HG03196 (cell line): ENCODE measurements around the gene DUOX1.

Source experiments
- ATAC-seq: cut with Tn5 transposase; IDR thresholded peaks from one replicate; pipeline ENCODE4 v1.9.1; 2021; ENCODE audit not compliant: unreplicated experiment

The DUOX1 gene

DNA sequence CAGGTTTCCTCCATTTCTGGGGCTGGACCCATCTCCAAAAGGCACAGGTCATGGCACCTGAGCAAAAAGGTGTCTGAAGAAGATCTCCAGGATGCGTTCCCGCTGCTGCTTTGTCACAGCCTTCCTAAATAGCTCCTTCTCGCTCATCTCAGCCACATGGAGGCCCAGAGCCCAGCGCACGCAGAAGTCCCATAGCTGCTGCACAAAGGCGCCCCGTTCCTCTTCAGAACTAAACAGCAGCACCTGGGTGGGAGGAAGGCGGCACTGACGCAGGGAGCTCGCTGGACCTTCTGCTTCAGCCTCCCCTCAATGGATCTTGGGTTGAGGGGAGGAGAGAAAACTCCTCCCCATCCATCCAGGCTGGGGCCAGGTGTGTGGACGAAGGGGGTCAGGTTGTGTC lies 24.2 kb upstream of the DUOX1 start:
- ATAC-seq = no peak

DNA sequence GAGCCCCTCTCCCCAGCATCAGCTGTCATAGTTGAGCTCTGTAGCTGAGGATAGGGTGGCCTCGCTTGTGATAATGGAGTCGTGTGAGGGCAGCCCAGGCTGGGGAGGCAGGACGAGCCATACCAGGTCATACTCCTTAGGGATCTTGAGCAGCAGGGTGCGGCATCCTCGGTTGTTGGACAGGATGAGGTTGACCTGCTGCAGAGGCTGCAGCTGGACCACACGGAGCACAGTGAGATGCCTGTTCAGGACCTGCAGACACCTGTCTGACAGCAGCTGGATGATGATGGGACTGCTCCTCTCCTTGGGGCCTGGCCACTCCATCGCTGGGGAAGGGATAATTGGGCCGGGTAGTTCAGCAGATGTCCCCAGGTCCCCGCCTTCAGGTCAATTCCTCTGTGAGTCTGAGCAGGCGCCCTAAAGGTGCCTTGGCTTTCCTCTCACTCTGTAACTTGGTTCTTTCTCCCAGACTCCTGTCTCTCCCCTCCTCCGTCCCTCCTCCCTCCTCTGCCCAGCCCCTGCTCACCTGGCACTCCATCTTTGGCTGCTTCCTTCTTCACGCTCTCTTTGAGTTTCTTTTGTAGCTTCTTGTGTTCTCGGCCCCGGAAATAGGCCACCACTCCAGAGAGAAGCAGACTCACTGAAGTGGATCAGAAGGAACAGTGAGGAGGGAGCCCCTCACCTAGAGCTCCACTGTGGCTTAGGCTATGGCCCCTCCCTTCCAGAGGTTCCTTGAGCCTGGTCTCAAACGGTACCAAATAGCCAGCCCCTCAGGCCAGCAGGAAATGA lies 23.6 kb upstream of the DUOX1 start:
- ATAC-seq = no peak

DNA sequence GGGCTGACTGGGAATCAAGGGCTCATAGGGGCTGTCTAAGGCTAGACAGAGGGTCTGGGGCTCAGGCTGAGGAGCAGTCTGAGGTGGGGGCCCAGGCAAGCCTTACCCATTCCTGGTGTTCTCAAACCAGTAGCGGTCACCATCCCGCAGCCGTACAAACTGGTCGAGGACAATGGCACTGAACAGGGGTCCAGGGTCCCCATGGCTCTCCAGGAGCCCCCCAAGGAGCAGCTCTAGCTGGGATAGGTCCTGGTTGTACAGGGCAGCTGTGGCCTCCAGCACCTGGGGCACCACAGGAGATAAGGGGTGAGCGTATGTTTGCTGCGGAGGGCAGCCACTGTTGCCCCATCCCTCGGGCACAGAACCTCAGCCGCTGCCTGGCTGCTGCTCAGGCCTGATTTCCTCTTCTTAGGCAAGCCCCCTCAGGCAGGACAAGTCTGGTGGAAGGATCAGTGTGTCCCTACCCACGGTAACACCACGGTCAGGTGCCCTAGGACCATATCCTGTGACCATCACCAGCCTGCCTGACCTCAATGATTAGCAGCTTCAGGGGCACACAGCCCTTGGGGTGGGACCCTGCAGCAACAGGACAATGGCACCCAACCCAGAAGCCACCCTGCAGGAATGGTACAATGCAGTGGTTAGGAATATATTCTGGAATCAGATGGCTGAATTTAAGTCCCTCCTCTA lies 21.7 kb upstream of the DUOX1 start:
- ATAC-seq = no peak

DNA sequence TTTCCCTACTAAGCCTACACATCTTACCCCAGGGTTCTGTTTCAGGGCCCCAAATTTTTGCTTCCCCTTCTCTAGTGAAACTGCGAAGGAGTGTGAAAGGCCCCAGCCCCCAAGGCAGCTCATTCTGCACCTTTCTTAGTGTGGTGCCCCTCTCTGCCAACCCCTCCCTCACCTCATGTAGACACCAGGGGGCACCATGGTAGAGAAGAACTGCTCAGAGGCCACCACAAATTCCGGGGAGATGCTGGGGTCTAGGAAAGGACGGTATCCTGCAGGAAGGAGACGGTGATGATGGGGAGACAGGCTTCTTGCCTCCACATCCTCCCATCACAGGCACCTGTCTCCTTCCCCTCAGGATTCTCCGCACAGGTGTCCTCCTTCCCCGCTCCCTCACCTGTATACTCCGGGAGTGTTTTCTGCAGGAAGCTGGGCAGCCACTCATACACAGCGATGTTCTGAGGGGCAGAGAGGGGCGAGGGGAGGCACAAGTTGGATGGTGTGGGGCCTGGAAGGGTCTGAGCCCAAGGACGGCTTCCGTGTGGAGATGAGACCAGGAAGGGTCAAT lies 19.5 kb upstream of the DUOX1 start:
- no peak for ATAC-seq

DNA sequence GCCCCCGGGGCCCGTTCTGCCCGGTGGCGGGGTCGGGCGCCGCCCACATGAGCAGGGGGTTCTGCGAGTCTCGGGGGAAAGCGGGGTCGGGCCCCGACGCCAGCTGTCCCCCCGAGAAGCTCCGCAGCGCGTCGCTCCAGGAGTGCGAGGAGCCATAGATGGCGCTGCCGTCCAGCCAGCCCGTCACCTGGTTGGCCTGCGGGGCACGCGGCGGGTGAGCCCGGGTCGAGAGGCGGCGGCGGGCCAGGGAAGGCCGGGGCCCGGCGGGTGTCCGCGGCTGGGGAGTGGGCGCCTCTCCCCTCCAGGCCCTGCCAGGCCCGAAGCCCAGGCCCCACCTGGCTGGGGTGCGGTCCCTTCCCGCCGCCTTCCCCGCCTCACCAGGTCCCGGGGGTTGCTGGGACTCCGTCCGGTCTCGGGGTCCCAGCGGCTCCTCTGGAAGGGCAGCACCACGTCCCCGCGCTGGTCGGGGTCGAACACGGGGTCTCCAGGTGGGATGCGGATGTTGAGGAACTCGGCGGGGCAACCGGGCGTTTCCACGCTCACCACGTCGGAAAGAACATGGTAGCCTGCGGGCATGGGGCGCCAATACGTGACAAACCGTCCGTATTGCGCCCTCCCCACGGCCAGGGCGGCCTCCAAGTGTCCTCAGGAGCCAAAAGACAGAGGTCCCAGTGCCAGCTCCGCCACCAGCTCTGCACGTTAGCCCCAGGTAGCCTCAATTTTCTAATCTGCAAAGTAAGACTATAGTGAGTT lies 18.2 kb upstream of the DUOX1 start:
- no peak for ATAC-seq

DNA sequence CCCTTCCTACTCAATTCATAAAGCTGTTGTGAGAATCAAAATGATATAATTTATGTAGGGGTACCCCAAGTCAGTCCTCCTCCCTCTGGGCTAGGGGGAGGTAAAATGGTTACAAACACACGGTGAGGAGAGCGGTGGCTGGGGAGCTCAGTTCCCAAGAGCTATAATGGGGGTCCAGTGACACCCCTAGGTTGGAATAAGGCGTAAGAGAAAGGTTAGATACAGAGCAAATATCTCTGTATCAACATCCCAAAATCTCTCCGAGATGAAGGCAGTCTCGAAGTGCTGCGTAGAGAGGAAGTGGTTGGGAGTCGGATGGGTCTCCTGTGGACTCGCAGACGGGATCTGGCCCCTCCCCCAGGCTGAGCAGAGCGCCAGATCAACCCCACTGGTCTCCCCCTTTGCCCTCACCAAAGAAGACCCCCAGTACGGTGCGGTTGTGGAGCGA lies 17.6 kb upstream of the DUOX1 start:
- no peak for ATAC-seq

DNA sequence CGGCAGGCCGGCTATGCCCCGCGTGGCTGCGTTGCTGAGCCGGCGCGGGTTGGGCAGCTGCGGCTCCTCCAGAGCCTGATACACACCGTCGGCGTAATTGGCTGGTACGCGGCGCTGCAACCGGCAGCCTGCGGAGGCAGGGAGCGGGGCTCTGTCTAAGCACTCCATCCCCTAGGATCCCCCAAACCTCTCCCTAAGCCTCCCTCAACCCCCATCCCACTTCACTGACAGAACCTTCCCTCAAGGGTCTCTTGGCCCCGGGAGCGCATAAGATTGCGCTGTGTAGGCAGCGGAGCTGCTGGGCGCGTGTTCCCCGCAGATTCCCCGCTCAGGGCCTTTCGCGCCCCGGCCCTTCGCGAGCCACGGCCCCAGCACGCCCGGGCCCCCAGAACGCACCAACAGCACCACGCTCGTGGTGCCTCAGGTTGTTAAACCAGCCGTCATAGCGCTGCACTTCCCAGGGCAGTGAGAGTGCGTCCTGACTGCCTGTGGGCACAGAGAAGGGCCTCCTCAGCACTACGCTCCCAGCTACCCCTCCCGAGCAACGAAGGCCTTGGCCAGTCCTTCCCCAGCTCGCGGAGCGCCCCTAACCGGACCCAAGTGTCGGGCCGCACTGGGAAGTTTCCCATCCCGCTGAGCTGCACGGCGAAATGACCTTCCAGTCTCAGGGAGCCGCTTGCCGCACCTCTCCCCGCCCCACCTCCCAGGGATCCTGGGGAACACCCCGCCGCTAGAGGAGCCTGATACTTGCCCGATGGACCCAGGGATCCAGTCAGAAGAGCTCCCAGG lies 17.0 kb upstream of the DUOX1 start:
- no peak for ATAC-seq

DNA sequence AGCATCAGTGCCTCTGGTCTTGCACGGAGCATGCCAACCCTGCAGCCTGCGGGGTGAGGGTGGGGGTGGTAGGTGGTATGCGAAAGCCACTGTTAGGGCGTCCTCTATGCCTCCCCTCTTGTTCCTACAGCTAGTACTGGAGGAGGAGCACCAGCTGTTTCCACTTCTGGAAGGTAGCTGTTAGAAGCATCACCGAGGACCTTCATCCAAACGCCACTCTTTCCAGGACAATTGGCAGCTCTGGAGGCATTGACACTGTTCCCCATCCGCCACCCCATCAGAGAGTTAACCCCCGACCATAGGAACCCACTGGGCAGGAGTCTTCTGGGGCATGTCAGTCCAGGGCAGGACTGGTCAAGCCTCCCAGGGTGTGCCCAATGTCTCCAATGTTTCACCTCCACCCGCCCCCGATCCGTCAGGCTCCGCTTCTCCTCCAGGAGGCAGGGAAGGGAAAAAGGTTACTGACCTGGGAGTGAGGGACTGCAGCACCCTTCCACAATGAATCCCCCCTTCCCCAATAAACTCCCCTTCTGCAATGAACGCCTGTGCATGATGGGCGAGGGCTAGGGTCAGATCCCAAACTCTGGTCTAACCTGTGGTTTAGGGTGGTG lies 16.3 kb upstream of the DUOX1 start:
- ATAC-seq = no peak

DNA sequence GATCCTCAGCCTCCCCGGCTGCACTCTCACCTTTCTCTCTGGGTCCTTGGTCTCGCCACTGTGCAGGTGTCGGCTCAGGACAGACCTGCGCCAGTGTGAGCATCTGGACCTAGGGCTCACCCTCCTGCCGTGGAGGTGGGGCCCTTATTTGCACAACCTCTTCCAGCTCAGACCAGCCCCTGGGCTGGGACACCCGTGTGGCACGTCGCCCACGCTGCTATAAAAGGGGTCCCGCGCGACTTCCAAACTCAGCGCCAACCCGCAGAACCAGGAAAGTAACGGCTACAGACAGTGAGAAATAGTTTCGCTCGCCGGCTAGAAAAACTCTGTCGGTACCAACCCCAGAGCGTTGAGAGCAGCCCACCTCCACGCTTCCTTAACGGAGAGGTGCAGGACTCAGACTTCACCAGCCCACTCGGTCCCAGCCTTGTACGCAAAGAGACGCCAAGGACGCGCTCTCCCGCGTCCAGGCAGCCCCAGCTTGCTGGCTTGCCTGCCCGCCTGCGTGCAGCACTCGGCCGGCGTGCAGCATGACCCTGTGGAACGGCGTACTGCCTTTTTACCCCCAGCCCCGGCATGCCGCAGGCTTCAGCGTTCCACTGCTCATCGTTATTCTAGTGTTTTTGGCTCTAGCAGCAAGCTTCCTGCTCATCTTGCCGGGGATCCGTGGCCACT lies 15.6 kb upstream of the DUOX1 start, which contains the start of the genes DUOX2 and DUOXA2:
DUOX2 (minus strand) TSS at position 97 of the 675 bp plus-strand sequence. CDS start 761 bp downstream, outside the sequence.
DUOXA2 (plus strand) TSS at position 251 of the 675 bp plus-strand sequence; CDS start at position 531, 280 bp downstream.
- ATAC-seq = no peak

DNA sequence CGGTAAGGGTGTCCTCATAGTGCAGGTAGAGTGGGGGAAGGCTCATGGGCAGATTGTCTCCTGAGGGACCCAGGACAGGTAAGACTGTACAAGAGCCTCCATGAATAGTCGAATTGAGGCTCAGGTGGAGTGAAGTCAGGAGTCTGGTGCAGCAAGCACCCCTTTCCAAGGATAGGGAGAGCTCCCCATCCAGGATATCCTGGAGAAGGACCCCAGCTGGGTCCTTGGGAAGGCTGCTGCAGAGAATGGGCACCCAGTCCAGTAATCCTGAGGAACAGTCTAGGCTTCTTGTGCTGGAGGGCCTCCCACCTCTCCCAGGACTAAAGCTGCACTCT lies 15.1 kb upstream of the DUOX1 start:
- ATAC-seq = no peak

DNA sequence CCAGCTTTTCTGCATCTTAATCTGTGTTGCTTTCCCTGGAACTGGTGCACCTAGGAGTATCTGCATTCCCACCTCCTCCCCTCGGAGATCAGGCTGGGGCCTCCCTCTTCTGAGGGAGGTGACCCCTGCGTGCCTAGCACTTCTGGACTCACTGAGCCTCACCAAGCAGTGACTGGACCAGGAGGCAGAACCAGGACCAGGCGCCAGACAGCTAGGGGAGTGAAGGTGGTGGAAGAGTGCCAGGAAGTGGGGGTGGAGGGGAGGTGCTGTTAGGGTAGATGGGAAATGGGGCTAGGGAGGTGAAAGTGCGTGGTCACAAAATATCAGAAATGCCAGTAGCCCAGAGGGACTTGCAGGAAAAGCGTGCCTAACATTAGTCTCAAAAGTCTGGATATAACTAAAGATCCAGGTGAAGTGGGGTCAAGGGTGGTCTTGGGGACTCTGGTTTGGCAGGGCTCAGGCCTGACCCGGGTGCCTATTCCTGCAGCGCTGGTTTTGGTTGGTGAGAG lies 14.4 kb upstream of the DUOX1 start:
- ATAC-seq = no peak

DNA sequence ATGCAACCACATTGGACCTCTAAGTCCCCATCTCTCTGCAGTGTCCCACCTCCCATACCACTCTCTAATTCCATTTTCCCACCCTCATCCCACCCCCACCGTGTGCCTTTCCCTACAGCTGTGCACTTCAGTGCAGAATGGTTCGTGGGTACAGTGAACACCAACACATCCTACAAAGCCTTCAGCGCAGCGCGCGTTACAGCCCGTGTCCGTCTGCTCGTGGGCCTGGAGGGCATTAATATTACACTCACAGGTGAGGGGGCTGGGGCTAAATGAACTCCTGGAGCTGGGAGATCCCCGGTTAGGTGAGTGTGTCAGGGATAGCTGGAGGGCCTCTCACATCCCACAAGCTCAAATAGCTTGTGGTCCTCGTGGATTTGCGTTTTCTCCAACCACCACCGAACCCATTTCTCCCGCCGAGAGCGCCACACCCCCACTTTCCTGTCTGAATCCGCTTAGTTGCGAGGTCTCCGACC lies 13.8 kb upstream of the DUOX1 start:
- no peak for ATAC-seq

DNA sequence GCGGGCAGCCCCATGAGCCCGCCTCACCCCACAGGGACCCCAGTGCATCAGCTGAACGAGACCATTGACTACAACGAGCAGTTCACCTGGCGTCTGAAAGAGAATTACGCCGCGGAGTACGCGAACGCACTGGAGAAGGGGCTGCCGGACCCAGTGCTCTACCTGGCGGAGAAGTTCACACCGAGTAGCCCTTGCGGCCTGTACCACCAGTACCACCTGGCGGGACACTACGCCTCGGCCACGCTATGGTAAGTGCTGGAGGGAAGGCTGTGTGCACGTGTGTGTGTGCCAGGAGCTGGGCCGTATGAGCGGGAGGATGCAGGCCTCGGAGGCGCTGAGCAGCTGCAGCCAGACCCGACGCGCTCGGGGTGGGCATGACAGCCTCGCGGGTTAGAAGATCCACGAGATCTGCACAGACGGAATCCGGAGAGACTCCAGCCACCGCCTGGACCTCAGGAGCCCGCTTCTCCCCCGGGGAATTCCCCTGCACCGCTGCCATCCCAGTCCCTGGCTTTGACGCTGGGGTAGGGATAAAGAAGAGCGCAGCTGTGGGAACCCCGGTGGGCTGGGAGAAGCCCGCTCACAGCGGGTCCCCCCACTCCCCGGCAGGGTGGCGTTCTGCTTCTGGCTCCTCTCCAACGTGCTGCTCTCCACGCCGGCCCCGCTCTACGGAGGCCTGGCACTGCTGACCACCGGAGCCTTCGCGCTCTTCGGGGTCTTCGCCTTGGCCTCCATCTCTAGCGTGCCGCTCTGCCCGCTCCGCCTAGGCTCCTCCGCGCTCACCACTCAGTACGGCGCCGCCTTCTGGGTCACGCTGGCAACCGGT lies 13.1 kb upstream of the DUOX1 start:
- no peak for ATAC-seq

DNA sequence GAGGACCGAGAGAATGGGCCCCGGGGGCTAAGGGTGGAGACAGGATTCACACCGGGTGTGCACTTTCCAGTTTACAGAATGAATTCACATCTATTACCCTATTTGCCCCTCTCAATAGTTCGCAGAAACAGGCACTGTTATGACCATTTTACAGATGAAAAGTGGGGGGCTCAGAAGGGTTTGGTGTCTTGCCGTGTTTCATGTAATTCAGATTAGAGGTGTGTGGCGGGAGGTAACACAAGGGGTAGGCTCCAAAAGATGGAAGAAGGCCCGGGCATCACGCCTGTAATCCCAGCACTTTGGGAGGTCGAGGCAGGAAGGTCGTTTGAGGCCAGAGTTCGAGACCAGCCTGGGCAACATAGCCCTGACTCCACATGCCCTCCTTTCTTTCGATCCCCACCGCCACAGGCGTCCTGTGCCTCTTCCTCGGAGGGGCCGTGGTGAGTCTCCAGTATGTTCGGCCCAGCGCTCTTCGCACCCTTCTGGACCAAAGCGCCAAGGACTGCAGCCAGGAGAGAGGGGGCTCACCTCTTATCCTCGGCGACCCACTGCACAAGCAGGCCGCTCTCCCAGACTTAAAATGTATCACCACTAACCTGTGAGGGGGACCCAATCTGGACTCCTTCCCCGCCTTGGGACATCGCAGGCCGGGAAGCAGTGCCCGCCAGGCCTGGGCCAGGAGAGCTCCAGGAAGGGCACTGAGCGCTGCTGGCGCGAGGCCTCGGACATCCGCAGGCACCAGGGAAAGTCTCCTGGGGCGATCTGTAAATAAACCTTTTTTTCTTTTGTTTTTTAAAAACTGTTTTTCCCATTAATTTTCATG lies 12.3 kb upstream of the DUOX1 start:
- ATAC-seq = no peak

DNA sequence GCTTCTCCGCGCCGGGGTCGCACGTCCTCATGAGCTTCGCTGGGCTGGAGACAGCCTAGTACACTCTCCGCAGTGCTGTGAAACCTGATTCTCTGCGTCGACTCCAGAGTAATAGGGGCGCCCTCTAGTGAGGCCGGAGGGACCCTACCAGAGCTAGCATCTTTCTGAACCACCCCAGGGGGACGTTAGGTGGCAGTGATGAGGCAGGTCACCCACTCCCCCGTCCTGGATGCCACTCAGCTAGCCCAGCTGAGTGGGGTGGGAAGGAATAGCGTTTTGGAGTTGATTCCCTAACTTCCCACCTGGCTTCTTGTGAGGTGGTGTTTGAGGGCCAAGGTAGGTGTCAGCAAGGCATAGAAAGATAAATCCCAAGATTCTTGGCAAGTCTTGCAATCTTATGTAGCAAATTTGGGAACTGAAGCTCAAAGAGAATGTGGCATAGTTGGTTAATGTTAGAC lies 11.6 kb upstream of the DUOX1 start:
- ATAC-seq = peak; percentile 91

DNA sequence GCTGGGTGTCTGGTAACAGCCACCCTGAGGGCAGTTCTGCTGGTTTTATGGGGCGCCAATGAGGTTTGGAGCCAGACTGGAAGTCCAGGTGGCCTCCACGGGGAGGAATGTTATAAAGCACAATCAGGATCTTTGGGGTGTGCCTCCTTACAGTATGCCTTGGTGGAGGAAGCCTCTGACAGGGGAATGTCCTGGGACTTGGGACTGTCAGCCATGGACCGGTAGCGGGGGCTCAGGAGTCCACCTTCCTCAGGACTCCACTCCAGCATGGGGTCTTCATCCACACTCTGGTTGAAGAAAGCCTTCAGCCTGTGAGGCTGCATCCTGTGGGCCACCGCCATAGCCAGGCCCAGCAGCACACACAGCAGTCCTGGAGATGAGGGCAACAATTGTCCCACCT lies 10.8 kb upstream of the DUOX1 start:
- no peak for ATAC-seq
